Pancreas (tissue), 10 donors: Measurements from ENCODE around the gene ZNF444. TPM values are rescaled to one million over a fixed set of nuclear protein-coding genes. Genes with fewer than 3 reads are reported as not detected.
A peak's percentile ranks its signal among the peaks of the same experiment; 100 is the strongest.

Source experiments
- ATAC-seq, 4 donors: fragments of 200-7000 bp; cut with Tn5 transposase; one replicate each; pipeline versions ENCODE4 v1.8.0 to v1.9.1; 2020; ENCODE audit warnings: mild to moderate bottlenecking in 4 of 4, moderate library complexity in 4 of 4
- DNase-seq, 6 donors: peaks; one replicate each; pipeline ENCODE4 v3.0.0-alpha.2; 2020
- FAIRE-seq: peaks from 2 replicates; lab custom pipeline; 2012; peaks lifted over from hg19 to GRCh38; lab: Jason Lieb, UNC
- H3K27ac ChIP-seq, 4 donors: fragments of 200-600 bp; sonication (generic); 1 replicate in 3 of 4; 2 replicates in 1 of 4; pipeline versions ENCODE4 v1.5.0 to v1.8.0; 2020
- H3K27me3 ChIP-seq, 4 donors: fragments of 200-600 bp; one replicate each; pipeline ENCODE4 v1.8.0; 2021
- H3K36me3 ChIP-seq, 3 donors: fragments of 200-600 bp; sonication (generic) in 1 of 3; one replicate each; pipeline versions ENCODE4 v1.5.0 to v1.8.0; 2020 to 2021
- H3K4me1 ChIP-seq, 3 donors: fragments of 200-600 bp; one replicate each; pipeline ENCODE4 v1.8.0; 2021
- H3K4me3 ChIP-seq, 4 donors: fragments of 200-600 bp; sonication (generic) in 2 of 4; one replicate each; pipeline versions ENCODE4 v1.5.0 to v1.8.0; 2020 to 2021
- H3K9me3 ChIP-seq, 4 donors: fragments of 200-600 bp; one replicate each; pipeline ENCODE4 v1.8.0; 2021
- WGBS, 2 donors: extraction: QIAGEN DNeasy Blood & Tissue Kit; methylation state at CpG; one replicate each; pipeline ENCODE4 v1.1.7; 2013; 5-methylcytosine and 5-hydroxymethylcytosine counted together
- intact Hi-C, 3 donors: fragments of 100-400 bp; cut with DNase I; formaldehyde crosslinking; loops; one replicate each; pipeline versions ENCODE4 v1.11.1 to v1.14.2; 2022
- polyA plus RNA-seq, 2 donors: library from polyadenylated mRNA; stranded (reverse); fragments of 200-250 nt; gene quantifications; one replicate each; pipeline ENCODE4 v1.2.3, GENCODE V29; 2013
- total RNA-seq, 6 donors: library from RNA; stranded (reverse); fragmentation: NEBNext Ultra II Directional in 4 of 6; extraction: Animal tissue kit (Norgen Biotek cat#: 25700) in 4 of 6; gene quantifications; one replicate each; pipeline versions ENCODE4 v1.2.1 to v1.2.4, GENCODE V29; 2021 to 2023
- TF ChIP-seq, protein P1 (sequence below), 4 donors: fragments of 200-600 bp; sonication (generic) in 3 of 4; IDR thresholded peaks; one replicate each; pipeline versions ENCODE4 v1.5.0 to v1.8.0; 2021; ENCODE audit warnings: antibody characterized with exemption in 4 of 4
- donor health status: healthy with polysubstance abuse.
- donor health status: DM: no; HTN: no; CAD: no; lungs with moderate emphysema.
- donor health status: DM: no; HTN: no; CAD: no.
- donor health status: control.
- donor health status: control.
- donor health status: Bipolar disorder and iron deficiency.
- donor health status: DM: yes; HTN: yes; CAD: no.
- donor health status: DM: no; HTN: no; CAD: no.
- donor health status: DM: no; HTN: no; CAD: no.
- donor health status: DM: yes; HTN: yes; CAD: no.

ZNF444 gene
- total and polyA plus RNA-seq, 8 donors, result 27.9 to 99.0 (median 34.2) TPM

DNA sequence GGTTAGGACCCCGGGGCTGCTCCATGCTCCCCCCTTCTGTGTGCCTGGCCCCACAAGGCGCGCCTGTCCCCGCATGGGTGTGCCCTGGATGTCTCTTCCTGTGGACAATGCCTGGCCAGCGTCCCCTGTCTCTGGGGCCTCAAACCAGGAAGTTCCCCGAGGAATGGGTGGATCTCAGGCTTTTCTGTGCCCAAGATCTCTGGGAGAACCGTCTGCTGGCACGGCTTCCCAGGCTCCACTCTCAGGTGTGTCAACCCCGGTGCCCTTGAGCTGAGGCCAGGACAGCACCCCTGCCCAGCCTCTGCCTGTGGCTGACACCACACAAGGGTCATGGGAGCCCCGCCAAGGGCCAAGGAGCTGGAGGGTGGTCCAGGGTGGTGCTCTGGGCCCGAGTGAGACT is 15.7 kb downstream of the ZNF444 start:
- Histone ChIP-seq H3K27ac (peak overlapping the region in 2 of 4 donors; percentile 3 to 31), H3K4me3 (no peak overlapping the region), H3K36me3 (peaks cover 0 to 37% (median 3%) of the 10 kb centered on the region in 3 donors), H3K27me3 (no peaks in the 10 kb centered on the region), H3K9me3 (no peaks in the 10 kb centered on the region), H3K4me1 (peaks cover 16 to 26% (median 17%) of the 10 kb centered on the region in 3 donors)
- intact Hi-C loops, result loop anchor here in 1 of 3 donors (10.0 kb wide), 1 partner anchor 52 kb away; no protein-coding TSS in a partner anchor
- TF ChIP-seq, protein P1, sequence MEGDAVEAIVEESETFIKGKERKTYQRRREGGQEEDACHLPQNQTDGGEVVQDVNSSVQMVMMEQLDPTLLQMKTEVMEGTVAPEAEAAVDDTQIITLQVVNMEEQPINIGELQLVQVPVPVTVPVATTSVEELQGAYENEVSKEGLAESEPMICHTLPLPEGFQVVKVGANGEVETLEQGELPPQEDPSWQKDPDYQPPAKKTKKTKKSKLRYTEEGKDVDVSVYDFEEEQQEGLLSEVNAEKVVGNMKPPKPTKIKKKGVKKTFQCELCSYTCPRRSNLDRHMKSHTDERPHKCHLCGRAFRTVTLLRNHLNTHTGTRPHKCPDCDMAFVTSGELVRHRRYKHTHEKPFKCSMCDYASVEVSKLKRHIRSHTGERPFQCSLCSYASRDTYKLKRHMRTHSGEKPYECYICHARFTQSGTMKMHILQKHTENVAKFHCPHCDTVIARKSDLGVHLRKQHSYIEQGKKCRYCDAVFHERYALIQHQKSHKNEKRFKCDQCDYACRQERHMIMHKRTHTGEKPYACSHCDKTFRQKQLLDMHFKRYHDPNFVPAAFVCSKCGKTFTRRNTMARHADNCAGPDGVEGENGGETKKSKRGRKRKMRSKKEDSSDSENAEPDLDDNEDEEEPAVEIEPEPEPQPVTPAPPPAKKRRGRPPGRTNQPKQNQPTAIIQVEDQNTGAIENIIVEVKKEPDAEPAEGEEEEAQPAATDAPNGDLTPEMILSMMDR (IDR thresholded peaks at IDR 0.05), result no peak
- DNase-seq (peak in 1 of 6 donors; percentile 79), FAIRE-seq (no peak), ATAC-seq (peak in 2 of 4 donors; percentile 25 to 58)
- WGBS, 2 donors, result 49 to 57% methylated on average over 11 of the region's 11 CpGs

DNA sequence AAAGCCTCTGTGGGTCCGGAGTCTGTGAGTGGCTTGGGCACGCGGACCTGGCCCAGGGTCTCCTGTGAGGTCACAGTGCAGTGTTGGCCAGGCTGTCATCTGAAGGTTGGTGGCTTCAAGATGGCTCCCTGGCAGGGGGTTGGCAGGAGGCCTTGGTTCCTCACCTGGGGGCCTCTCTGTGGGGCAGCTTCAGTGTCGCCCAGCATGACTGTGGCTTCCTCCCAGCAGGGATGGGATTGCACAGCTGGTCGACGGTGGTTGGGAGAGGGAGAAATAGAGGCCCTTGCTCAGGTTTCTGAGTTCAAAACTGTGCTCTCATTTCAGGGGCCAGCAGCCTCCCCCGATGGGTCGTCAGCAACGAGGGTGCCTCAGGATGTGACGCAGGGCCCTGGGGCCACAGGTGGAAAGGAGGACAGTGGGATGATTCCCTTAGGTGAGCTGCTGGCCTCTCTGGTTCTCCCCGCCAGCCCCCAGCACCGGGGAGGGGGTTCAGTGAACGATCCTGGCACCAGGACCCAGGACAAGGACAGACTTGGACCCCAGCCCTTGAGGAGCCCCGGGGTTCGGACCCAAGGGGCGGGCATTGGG is 17.2 kb downstream of the ZNF444 start:
- Histone ChIP-seq H3K27ac (no peak overlapping the region), H3K4me3 (no peak overlapping the region), H3K4me1 (peaks cover 4 to 12% (median 7%) of the 10 kb centered on the region in 3 donors), H3K36me3 (peaks cover 0 to 37% (median 3%) of the 10 kb centered on the region in 3 donors), H3K27me3 (no peaks in the 10 kb centered on the region), H3K9me3 (no peaks in the 10 kb centered on the region)
- FAIRE-seq (no peak), ATAC-seq (no peak), DNase-seq (no peak)
- 97% methylated on average over 13 to 16 of the region's 16 CpGs for WGBS, 2 donors
- intact Hi-C loops, result loop anchor here in 1 of 3 donors (10.0 kb wide), 1 partner anchor 53 kb away; no protein-coding TSS in a partner anchor
- TF ChIP-seq, protein P1 (IDR thresholded peaks at IDR 0.05), result no peak

DNA sequence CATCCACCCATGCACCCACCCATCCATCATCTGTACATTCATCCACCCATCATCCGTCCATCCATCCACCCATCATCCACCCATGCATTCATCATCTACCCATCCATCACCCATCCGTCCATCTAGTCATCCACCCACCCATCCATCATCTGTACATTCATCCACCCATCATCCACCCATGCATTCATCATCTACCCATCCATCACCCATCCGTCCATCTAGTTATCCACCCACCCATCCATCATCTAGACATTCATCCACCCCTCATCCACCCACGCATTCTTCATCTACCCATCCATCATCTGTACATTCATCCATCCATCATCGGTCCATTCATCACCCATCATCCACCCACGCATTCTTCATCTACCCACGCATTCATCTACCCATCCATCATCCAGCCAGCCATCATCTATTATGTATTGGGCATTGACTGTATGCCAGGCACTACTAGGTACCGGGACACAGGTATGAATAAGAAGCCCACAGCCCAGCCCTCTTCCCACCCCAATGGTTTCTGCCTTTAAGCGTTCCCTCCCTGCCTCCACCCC is 18.0 kb downstream of the ZNF444 start:
- no peak overlapping the region for H3K27ac ChIP-seq
- H3K9me3 ChIP-seq, result no peaks in the 10 kb centered on the region
- FAIRE-seq, result no peak
- H3K27me3 ChIP-seq, result no peaks in the 10 kb centered on the region
- ATAC-seq, result no peak
- TF ChIP-seq, protein P1 (IDR thresholded peaks at IDR 0.05), result no peak
- no peak overlapping the region for H3K4me3 ChIP-seq
- intact Hi-C loops, result loop anchor here in 1 of 3 donors (10.0 kb wide), 1 partner anchor 54 kb away; no protein-coding TSS in a partner anchor
- WGBS, 2 donors, result 91 to 94% methylated on average over 9 of the region's 9 CpGs
- DNase-seq, result no peak
- peaks cover 0 to 37% (median 3%) of the 10 kb centered on the region in 3 donors for H3K36me3 ChIP-seq
- H3K4me1 ChIP-seq, result peaks cover 0 to 6% (median 3%) of the 10 kb centered on the region in 3 donors

DNA sequence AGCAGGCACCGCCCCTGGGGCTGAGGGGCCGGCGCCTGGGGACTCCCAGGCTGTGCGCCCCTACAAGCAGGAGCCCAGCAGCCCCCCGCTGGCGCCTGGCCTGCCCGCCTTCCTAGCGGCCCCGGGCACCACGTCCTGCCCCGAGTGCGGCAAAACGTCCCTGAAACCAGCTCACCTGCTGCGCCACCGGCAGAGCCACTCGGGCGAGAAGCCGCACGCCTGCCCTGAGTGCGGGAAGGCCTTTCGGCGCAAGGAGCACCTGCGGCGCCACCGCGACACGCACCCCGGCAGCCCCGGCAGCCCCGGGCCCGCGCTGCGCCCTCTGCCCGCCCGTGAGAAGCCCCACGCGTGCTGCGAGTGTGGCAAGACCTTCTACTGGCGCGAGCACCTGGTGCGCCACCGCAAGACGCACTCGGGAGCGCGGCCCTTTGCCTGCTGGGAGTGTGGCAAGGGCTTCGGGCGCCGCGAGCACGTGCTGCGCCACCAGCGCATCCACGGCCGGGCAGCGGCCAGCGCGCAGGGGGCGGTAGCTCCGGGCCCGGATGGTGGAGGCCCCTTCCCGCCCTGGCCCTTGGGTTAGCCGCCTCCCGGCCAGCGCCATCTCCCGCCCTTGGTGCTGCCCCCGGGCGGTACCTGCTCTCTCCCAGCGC is 18.7 kb downstream of the ZNF444 start:
- Histone ChIP-seq H3K27ac (no peak overlapping the region), H3K36me3 (peaks cover 0 to 37% (median 3%) of the 10 kb centered on the region in 3 donors), H3K4me1 (peaks cover 0 to 6% (median 0%) of the 10 kb centered on the region in 3 donors), H3K27me3 (no peaks in the 10 kb centered on the region), H3K9me3 (no peaks in the 10 kb centered on the region), H3K4me3 (no peak overlapping the region)
- WGBS, 2 donors, result 96% methylated on average over 61 to 69 of the region's 69 CpGs
- FAIRE-seq (no peak), ATAC-seq (no peak), DNase-seq (no peak)
- TF ChIP-seq, protein P1 (IDR thresholded peaks at IDR 0.05), result no peak
- intact Hi-C loops, result loop anchor here in 1 of 3 donors (10.0 kb wide), 1 partner anchor 55 kb away; no protein-coding TSS in a partner anchor
